Body of pancreas (tissue), 4 donors: Measurements from ENCODE around the gene SEMA6D. TPM values are rescaled to one million over a fixed set of nuclear protein-coding genes. Genes with fewer than 3 reads are reported as not detected.

ENCODE experiments used
- ATAC-seq: fragments of 150-250 bp; one replicate; pipeline ENCODE4 v1.9.1; 2016
- DNase-seq, 4 donors: peaks; one replicate each; pipeline ENCODE4 v3.0.0-alpha.2; 2019
- H3K27ac ChIP-seq, 4 donors: fragments of 200-600 bp; sonication (generic); 1 replicate in 3 of 4; 2 replicates in 1 of 4; pipeline versions ENCODE4 v1.5.1 to v1.6.1; 2016 to 2019; ENCODE audit warnings: mild to moderate bottlenecking in 1 of 4, mixed read lengths in 1 of 4, moderate library complexity in 1 of 4
- H3K27me3 ChIP-seq, 2 donors: fragments of 200-600 bp; sonication (generic); one replicate each; pipeline ENCODE4 v1.6.0; 2016; ENCODE audit warnings: mild to moderate bottlenecking in 1 of 2
- H3K36me3 ChIP-seq, 2 donors: fragments of 200-600 bp; sonication (generic); replicated peaks in 1 of 2; 2 replicates each; pipeline ENCODE4 v1.5.1; 2016; ENCODE audit warnings: low read depth in 2 of 2; ENCODE audit not compliant: insufficient read depth in 1 of 2
- H3K4me1 ChIP-seq: fragments of 200-600 bp; sonication (generic); one replicate; pipeline ENCODE4 v1.6.0; 2016
- H3K4me3 ChIP-seq, 2 donors: fragments of 200-600 bp; sonication (generic); 1 replicate in 1 of 2; 2 replicates in 1 of 2; pipeline ENCODE4 v1.5.1; 2016 to 2019
- H3K9me3 ChIP-seq, 3 donors: fragments of 200-600 bp; sonication (generic); 1 replicate in 2 of 3; 2 replicates in 1 of 3; pipeline ENCODE4 v1.5.1; 2016
- CTCF ChIP-seq, 7 experiments: fragments of 450-650 bp in 4 of 7; fragments of 200-600 bp in 3 of 7; sonication (generic) in 3 of 7; IDR thresholded peaks; one replicate each; pipeline ENCODE4 v1.5.1; 2016 to 2019; ENCODE audit warnings: antibody characterized with exemption in 7 of 7
- POLR2A ChIP-seq, 3 donors: fragments of 450-650 bp; IDR thresholded peaks; one replicate each; pipeline ENCODE4 v1.6.1; 2016; ENCODE audit warnings: antibody characterized with exemption in 3 of 3, mild to moderate bottlenecking in 2 of 3
- WGBS, 2 donors: methylation state at CpG; one replicate each; pipeline ENCODE4 v1.1.5; 2017; 5-methylcytosine and 5-hydroxymethylcytosine counted together
- intact Hi-C: fragments of 100-400 bp; cut with DNase I; formaldehyde crosslinking; loops from one replicate; pipeline ENCODE4 v1.15.1; 2023
- total RNA-seq, 2 donors: library from RNA; depleted of rRNA; stranded (reverse); fragments of >200 nt; gene quantifications; one replicate each; pipeline ENCODE4 v1.1.0, GENCODE V29; 2016

Gene SEMA6D
- total RNA-seq, 2 donors from 2014 or later = 13.5 to 18.2 TPM

- DNase-seq (no peak), ATAC-seq (no peak)
- intact Hi-C loops = no loop called here
- no peaks in the 10 kb centered on the region for H3K36me3 ChIP-seq
- H3K27me3 ChIP-seq = no peaks in the 10 kb centered on the region
- TF ChIP-seq CTCF (IDR thresholded peaks at IDR 0.05) (no peak), POLR2A (IDR thresholded peaks at IDR 0.05) (no peak)
- H3K4me3 ChIP-seq = no peak overlapping the region
- H3K4me1 ChIP-seq = no peaks in the 10 kb centered on the region
- no peak overlapping the region for H3K27ac ChIP-seq
- 0 to 24% methylated on average over 1 of the region's 1 CpG for WGBS, 2 donors
- no peaks in the 10 kb centered on the region for H3K9me3 ChIP-seq
These were observed 61.0 kb downstream of the SEMA6D start for GRCh38 chr15:47778263-47778770.

GRCh38 chr15:47780971-47781370 is 63.7 kb downstream of the SEMA6D start:
- H3K36me3 ChIP-seq = no peaks in the 10 kb centered on the region
- H3K27ac ChIP-seq = no peak overlapping the region
- H3K27me3 ChIP-seq = no peaks in the 10 kb centered on the region
- ATAC-seq (no peak), DNase-seq (no peak)
- no peak overlapping the region for H3K4me3 ChIP-seq
- 44 to 51% methylated on average over 2 of the region's 2 CpGs for WGBS, 2 donors
- TF ChIP-seq POLR2A (IDR thresholded peaks at IDR 0.05) (no peak), CTCF (IDR thresholded peaks at IDR 0.05) (no peak)
- H3K9me3 ChIP-seq = no peaks in the 10 kb centered on the region
- H3K4me1 ChIP-seq = no peaks in the 10 kb centered on the region
- intact Hi-C loops = no loop called here

DNA sequence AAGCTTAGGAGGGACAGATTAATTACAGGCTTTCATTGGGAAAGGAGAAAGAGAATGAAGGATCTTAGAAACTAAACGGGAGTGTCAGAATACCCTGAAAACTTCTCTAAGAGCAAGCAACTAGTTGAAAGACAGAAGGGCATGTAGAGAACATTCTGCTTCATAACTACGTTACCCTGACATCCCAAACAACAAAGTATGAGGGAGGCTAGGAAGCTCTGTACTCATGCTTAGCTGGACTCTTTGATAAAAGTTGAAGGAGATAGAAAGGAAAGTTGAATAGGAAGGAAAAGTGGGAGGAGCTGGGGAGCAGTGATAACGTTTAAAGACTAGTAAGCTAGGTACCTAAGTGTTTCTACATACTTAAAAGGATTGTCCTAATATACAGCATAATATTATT is 64.2 kb downstream of the SEMA6D start:
- no peak for TF ChIP-seq CTCF (IDR thresholded peaks at IDR 0.05)
- no peak for TF ChIP-seq POLR2A (IDR thresholded peaks at IDR 0.05)
- DNase-seq (no peak), ATAC-seq (no peak)
- Histone ChIP-seq H3K36me3 (no peaks in the 10 kb centered on the region), H3K9me3 (no peaks in the 10 kb centered on the region), H3K27me3 (no peaks in the 10 kb centered on the region), H3K4me3 (no peak overlapping the region), H3K27ac (no peak overlapping the region), H3K4me1 (no peaks in the 10 kb centered on the region)
- 52 to 65% methylated on average over 3 of the region's 3 CpGs for WGBS, 2 donors
- intact Hi-C loops = no loop called here

- no peak overlapping the region for H3K27ac ChIP-seq
- H3K4me3 ChIP-seq = no peak overlapping the region
- H3K4me1 ChIP-seq = peaks cover 5% of the 10 kb centered on the region
- H3K27me3 ChIP-seq = no peaks in the 10 kb centered on the region
- no peak for ATAC-seq
- no peak for DNase-seq
- intact Hi-C loops = no loop called here
- TF ChIP-seq CTCF (IDR thresholded peaks at IDR 0.05) (no peak), POLR2A (IDR thresholded peaks at IDR 0.05) (no peak)
- no peaks in the 10 kb centered on the region for H3K36me3 ChIP-seq
- H3K9me3 ChIP-seq = no peaks in the 10 kb centered on the region
These were observed 67.5 kb downstream of the SEMA6D start for GRCh38 chr15:47784820-47785219.

- H3K27ac ChIP-seq = no peak overlapping the region
- H3K9me3 ChIP-seq = no peaks in the 10 kb centered on the region
- no peaks in the 10 kb centered on the region for H3K27me3 ChIP-seq
- TF ChIP-seq CTCF (IDR thresholded peaks at IDR 0.05) (no peak), POLR2A (IDR thresholded peaks at IDR 0.05) (no peak)
- DNase-seq = no peak
- ATAC-seq = no peak
- 82 to 91% methylated on average over 4 of the region's 4 CpGs for WGBS, 2 donors
- intact Hi-C loops = no loop called here
- no peak overlapping the region for H3K4me3 ChIP-seq
- no peaks in the 10 kb centered on the region for H3K36me3 ChIP-seq
- peaks cover 5% of the 10 kb centered on the region for H3K4me1 ChIP-seq
These were observed 69.1 kb downstream of the SEMA6D start for GRCh38 chr15:47786371-47786770.
